SH-SY5Y (cell line): ENCODE results near the gene DKK3.

Source experiments
- GATA2 ChIP-seq: IDR thresholded peaks from 2 replicates; pipeline ENCODE4 v1.6.1; 2011; ENCODE audit warnings: mild to moderate bottlenecking, low read depth, low read length
- GATA3 ChIP-seq: IDR thresholded peaks from 2 replicates; pipeline ENCODE4 v1.6.1; 2011; ENCODE audit warnings: low read depth, mild to moderate bottlenecking, low read length, moderate library complexity

GRCh38 chr11:12005061-12005460 lies 3.4 kb downstream of the DKK3 start:
- TF ChIP-seq GATA2 (no peak), GATA3 (no peak)
